ENCODE results near the gene TOR1B.

TOR1B gene

GRCh38 chr9:129849901-129850300, 46.9 kb downstream of the TOR1B start:
- no peak for DNase-seq

DNA sequence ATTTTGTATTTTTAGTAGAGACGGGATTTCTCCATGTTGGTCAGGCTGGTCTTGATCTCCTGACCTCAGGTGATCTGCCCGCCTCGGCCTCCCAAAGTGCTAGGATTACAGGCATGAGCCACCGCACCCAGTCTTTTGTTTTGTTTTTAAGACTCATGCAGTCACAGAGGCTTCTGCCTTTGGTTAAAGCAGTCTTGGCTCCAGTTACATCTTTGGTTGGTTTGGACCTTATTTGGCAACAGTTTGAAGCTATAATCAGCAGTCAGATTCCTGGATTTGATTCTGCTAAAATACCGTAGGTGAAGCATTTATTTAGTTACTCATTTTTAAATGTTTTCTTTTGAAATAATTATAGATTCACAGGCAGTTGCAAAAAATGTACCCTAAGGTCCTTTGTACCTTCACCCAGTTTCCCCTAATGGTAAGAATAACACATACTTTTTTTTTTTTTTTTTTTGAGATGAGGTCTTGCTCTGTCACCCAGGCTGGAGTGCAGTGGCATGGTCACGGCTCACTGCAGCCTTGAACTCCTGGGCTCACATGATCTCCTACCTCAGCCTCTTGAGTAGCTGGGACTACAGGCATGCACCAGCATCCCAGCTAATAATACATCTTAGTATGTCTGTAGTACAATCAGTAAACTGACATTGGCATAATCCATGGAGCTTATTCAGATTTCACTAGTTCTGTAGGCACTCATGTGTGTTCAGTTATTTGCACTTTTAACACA, 48.0 kb downstream of the TOR1B start:
- DNase-seq = no peak

DNA sequence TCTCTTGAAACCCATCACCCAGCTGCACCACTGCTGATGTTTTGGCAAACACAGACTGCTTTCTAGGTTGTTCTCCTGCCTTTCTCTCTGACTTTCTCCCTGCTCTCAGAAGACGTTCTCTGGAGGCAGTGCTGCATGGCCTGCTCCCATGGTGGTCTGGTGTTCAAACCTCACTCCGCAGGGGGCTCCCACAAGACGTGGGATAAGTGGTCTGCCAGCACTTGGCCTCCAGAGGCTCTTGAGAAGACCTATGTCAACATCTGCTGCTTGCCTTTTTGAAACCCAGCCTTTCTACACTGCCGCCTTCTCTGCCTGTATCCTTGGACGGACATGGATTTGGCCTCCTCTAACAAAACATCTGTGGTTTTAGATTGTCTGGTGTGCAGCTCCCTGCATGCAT, 48.8 kb downstream of the TOR1B start:
- no peak for DNase-seq

DNA sequence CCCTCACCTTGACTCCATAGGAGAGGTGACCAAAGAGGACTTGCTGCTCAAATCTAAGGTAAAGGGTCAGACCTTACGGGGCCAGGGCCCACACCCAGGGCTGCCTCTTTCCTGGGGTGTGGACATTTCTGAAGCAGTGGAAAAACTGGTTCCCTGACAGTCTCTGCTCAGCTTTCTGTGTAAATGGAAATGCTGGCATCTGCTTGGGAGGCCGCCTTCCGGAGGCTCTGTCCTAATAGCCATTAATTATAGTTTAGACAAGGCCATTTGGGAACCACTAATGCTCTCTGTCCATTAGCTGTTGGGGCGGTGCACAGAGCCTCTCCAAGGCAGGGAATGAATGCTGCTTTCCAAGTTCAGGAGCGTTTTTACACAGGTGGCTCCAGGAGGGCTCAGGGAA, 49.6 kb downstream of the TOR1B start:
- no peak for DNase-seq

DNA sequence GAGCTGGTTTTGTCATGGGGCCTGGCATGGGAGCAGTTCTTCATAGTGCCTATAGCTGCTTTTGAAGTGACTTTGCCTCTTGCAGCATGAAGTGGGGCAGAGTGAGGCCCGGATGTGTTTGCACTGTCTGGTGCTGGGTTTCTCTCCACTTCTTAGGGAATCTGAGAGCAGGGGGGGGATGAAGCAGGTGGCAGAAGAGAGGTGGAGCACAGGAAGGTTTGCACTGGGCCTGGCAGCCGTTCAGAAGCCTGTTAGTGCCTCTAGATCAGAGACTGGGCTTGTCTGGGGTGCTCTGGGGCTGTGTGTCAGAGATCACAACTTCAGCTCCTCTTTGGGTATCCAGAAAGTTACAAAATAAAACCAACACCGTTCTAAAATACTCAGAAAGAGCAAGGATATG, 50.6 kb downstream of the TOR1B start:
- DNase-seq = no peak

DNA sequence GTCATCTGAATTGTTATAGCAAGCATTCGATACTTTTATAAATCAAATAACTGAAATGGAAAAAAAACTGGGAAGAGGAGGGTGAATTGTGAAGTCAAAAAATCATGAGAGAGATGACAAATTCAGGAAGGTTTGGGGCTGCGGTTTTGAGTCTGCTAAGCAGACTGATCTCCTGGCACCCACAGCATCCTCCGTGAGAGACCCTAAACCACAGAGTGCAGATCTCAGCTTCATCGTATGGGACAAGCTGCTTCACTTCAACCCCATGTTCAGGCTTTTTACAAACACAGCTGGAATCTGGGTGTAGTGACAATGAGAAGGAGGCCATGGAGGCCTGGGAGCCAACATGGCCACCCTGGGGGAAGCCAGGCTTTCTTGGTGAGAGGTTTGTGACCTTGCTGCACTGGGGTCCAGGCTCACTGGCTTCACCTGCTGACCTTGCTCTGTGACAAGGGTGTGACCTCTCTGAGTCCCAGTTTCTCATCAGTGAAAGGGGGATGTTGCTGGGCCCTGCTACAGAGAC, 51.7 kb downstream of the TOR1B start:
- DNase-seq = no peak

GRCh38 chr9:129857207-129857606, 54.2 kb downstream of the TOR1B start:
- DNase-seq = no peak

DNA sequence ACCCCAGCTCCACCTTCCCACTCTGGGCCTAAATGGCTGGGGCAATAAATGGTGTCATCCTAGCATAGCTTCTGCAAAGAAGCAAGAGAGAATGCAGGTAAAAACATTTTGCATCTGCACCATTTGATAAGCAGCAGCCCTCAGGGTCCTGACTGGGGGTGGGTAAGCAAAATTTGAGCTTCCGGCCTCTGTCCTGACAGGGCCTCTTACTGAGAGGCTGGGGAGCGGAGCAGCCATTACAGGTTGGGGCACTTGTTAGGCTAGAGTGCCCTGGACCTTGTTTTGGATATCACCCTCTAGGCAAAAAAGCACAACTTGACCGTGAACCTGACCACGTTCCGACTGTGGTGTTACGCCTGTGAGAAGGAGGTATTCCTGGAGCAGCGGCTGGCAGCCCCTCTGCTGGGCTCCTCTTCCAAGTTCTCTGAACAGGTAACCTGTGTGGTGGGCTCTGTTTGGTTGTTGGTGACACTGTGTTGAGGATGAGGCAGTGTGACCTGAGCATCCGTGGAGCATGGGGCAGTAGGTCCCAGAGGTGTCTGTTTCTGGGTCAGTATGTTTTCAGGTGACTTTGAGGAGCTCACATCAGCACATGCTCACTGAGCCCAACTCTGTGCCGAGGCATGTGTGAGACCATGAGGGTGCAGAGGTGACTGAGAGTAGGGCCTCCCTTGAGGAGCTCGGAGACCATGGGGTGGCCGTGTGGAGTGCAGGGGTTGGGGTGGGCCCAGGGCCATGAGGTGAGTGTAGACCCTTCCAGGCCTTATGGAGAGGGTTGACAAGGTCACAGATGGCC, 55.4 kb downstream of the TOR1B start:
- no peak for DNase-seq
